GM04504 (cell line): ENCODE results near the gene MYO7B.
"Not testable (repeated sequence)": the region's sequence is repeated elsewhere in the genome, so short reads cannot be mapped to it uniquely, and the experiment has no call there.

ENCODE experiments used
- DNase-seq: peaks from one replicate; pipeline ENCODE4 v3.0.0-alpha.2; 2012; ENCODE audit warnings: low read depth

The MYO7B gene

GRCh38 chr2:127552846-127553245 is 17.4 kb downstream of the MYO7B start:
- no peak for DNase-seq

DNA sequence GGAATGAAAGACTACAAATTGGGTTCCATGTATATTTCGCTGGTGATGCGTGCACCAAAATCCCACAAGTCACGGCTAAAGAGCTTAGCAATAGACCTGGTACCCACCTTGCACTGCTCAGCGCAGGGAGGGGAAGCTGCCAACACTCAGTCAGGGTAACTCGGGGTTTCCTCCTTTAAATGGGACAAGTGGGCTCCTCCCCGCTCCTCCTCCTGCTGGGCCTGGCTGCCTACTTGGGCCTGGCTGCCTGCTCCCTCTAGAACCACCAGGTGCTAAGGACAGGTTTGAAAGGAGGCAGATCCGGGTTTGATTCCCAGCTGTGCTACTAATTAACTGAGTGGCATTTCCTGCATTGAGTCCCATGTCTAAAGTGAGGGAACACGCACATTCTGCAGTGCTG is 23.4 kb downstream of the MYO7B start:
- no peak for DNase-seq

DNA sequence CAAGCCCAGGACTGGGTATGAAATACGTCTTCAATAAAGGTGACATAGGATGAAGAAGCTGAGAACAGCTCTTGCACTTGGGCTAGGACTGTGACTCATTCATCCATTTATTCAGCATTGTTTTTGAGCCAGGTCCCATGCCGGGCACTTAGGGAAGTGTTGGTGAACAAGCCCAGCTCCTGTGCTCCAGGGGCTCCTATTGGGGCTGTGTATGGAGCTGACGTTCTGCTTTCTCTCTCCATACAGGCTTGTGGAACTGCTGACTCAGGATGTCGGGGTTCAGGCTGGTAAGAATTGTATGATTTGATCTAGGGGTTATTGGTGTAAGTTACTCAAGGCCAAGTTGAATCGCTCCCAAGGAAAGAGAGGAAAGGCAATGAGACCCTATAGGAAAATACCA is 24.0 kb downstream of the MYO7B start:
- no peak for DNase-seq

- DNase-seq, result no peak
Measured at GRCh38 chr2:127560201-127560930, 24.9 kb downstream of the MYO7B start.

DNA sequence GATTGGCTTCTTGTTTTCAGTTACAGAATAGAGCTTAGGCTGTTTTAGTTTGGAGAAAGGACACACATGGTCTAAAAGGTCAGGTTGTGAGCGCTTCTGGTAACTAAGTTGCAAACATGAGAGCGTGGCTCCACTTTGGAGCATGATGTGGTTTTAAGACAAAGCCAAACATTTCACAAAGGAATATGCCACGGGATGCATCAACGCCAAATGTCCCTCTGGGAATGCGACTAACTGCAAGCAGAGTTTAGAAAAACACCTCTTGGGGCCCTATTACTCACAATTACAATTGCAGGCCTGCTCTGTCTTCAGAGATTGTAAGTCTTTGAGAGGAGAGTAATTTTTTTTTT is 25.4 kb downstream of the MYO7B start:
- no peak for DNase-seq

DNA sequence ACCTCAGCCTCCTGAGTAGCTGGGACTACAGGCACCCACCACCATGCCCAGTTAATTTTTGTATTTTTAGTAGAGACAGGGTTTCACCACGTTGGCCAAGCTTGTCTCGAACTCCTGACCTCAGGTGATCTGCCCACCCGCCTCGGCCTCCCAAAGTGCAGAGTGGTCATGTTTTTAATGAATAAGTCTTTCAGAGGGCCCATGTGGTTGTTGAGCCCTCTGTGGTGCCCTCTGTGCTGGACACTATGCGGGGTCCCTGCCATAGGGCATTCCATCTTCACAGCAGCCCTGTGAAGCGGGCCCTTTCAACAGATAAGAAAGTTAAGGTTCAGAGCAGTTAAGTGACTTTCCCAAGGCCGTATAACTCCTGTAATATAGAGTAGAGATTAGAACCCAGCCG is 25.9 kb downstream of the MYO7B start:
- DNase-seq, result no peak

- DNase-seq, result no peak
Measured at GRCh38 chr2:127562936-127563335, 27.5 kb downstream of the MYO7B start.

DNA sequence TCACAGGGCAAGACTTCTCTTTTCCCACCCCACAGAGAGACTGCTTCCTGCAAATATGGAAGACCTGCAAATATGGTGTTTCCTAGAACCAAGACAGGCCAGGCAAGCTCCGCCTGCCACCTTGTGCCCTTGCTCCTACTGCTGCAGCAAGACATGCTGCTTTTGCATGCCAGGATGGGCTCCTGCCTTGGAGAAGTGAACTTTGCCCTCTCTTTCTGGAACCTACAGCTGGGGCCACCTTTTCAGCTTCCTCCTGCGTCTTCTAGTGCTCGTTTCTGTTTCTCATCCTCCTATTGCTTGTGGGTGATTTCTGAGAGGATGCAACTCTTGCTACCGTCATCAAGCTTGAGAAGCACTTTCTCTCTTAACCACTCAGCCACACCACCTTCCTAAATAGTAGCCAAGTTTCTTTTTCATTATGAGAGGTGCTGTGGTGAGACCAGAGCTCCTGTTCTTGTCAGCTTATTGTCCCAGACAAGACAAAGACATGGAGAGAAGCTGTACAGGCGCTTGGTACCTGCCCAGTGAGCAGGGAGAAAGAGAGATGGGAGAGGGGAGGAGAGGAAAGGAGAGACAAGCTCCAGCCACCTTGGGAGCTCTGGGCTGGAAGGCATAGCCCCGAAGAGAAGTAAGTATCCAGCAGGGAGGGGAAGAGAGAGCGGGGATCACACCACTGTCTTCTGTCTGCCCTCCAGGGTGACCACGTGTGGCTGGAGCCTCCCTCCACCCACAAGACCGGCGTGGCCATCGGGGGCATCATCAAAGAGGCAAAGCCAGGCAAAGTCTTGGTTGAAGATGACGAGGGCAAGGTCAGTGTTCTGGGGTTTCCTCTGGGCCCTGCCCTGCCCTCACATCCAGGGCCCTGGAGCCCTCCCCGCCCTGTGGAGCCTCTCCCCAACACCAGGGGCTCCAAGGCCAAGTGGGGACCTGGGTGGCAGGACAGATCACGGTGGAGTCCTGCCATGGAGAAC is 28.3 kb downstream of the MYO7B start:
- no peak for DNase-seq

- no peak for DNase-seq
Measured at GRCh38 chr2:127564429-127565260, 29.2 kb downstream of the MYO7B start.

DNA sequence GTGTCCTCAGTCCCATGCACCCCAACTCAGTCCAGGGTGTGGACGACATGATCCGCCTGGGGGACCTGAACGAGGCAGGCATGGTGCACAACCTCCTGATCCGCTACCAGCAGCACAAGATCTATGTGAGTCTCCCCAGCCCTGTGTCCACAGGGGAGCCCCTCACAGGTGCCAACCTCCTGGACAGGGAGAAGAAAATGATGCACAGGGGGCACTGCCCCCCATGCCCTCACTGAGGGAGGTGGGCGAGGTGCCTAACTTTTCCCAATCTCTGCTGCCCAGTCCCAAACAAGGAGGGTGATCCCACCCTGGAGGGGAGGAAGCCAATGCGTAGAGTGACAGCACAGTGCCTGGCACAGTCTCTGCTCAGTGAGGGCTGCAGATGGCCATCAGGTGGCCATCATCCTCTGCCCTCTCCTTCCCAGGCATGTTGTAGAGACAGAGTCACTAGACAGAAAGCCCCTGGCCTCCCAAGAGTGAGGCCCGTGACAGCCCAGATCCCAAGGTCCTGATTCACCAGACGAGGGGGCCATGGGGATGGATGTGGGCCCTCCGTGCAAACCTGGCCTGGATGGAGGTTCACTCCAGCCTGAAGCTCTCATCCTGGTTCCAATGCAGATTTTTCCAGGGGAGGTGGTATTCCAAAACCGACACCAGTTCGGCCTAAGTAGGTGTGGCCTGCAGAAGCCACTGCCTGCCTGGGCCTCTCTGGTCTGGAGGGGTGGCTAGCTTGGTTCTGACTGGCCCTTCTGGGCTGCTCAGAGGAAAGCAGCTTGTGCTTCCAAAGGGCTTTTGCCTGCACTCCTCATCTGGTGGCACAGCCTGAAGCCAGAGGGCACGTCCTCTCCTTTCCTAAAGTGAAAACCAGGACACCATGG is 30.0 kb downstream of the MYO7B start:
- DNase-seq, result no peak

DNA sequence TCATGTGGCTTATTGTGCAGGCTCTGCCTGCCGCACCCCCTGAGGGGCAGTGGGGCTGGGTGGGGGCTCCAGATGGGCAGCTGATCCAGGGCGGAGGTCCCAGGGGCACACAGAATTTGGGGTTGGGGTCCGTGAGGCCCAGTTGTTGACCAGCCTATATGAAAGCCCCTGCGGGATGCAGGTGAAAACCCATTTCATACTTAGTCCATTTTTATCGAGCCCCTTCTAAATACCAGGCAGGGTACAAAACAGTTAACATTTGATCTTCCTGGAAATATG is 30.6 kb downstream of the MYO7B start:
- DNase-seq, result no peak

GRCh38 chr2:127566576-127566975 is 31.1 kb downstream of the MYO7B start:
- DNase-seq, result no peak

GRCh38 chr2:127567351-127567854 is 31.9 kb downstream of the MYO7B start:
- DNase-seq, result no peak

- no peak for DNase-seq
Measured at GRCh38 chr2:127568128-127568527, 32.6 kb downstream of the MYO7B start.

DNA sequence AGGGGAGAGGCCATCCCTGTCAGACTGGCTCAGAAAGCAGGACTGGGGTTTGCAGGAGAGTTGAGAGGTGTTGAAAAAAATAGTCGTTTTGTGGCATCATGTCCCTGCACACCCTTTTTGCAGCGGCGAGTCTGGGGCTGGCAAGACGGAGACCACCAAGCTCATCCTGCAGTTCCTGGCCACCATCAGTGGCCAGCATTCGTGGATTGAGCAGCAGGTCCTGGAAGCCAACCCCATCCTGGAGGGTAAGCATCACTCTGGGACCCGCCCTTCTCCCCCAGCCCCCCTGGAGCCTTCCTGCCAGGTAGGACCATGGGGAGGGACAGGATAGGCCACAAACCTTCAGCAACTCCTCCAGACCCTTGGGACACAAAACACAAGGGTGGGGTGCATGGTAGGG is 34.2 kb downstream of the MYO7B start:
- no peak for DNase-seq

DNA sequence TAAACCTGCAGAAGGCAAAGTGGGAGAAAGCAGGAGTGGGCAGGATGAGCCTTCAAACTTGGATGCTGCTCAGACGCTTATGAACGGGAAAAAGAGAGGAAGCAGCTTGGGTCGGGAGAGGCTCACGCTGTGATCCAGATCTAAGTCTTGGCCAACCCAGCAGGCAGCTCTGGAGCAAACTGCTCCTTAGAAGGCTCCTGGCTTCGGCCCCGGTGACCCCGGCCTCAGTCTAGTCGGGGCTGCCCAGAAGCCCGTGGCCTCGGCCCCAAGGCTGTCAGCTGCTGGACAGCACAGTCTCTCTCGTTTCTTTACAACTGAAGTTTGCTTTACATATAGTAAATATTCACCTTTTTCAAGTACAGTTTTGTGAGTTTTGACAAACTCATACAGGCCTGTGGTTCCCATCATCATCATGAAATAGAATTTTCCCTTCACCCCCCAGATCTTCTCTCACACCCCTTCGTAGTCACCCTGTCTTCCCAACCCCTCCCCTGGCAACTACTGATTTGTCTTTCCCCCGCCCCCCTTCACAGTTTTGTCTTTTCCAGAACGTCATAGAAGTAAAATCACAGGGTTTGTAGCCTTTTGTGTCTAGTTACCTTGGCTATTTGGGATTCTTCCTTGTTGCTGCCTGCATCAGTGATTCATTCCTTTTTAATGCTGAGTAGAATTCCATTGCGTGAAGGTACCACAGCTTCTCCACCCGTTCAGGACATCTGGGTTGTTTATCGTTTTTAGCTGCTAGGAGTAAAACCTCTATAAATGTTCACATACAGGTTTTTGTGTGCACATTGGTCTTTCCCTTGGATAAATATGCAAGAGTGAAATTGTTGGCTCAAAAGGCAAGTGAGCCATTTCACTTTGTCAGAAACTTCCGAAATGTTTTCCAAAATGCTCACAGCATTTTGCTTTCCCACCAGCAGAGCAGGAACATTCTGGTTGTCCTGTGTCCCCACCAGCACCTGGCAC is 35.1 kb downstream of the MYO7B start:
- no peak for DNase-seq

DNA sequence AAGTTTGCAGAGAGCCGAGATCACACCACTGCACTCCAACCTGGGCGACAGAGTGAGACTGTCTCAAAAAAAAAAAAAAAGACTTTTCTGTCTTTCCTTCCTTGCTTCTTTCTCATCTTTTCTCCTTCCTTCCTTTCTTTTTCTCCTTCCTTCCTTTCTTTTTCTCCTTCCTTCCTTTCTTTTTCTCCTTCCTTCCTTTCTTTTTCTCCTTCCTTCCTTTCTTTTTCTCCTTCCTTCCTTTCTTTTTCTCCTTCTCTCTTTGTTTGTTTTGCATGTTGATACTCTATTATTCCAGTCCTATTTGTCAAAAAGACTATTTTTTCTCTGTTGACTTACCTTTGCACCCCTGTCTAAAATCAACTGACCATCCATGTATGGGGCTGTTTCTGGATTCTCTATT is 36.9 kb downstream of the MYO7B start:
- DNase-seq, result not testable (repeated sequence)

- DNase-seq, result no peak
Measured at GRCh38 chr2:127572841-127573240, 37.4 kb downstream of the MYO7B start.

- no peak for DNase-seq
Measured at GRCh38 chr2:127573298-127573697, 37.8 kb downstream of the MYO7B start.

- DNase-seq, result no peak
Measured at GRCh38 chr2:127573771-127574170, 38.3 kb downstream of the MYO7B start.
